Epithelial cell of esophagus (primary cell): ENCODE results near the gene HIF1A.

Experiments used
- DNase-seq: peaks from one replicate; pipeline ENCODE4 v3.0.0; 2010; ENCODE audit warnings: low read depth
- H3K4me3 ChIP-seq: 2 replicates; pipeline ENCODE4 v1.5.1; 2011; ENCODE audit warnings: mild to moderate bottlenecking, low read length, control low read depth
- TF ChIP-seq, protein P1 (sequence below): IDR thresholded peaks from 2 replicates; pipeline ENCODE4 v1.5.1; 2011; ENCODE audit warnings: low read depth, mild to moderate bottlenecking, low read length, control low read depth, inconsistent platforms; ENCODE audit not compliant: insufficient read depth; ENCODE audit errors: missing control alignments

The HIF1A gene

DNA sequence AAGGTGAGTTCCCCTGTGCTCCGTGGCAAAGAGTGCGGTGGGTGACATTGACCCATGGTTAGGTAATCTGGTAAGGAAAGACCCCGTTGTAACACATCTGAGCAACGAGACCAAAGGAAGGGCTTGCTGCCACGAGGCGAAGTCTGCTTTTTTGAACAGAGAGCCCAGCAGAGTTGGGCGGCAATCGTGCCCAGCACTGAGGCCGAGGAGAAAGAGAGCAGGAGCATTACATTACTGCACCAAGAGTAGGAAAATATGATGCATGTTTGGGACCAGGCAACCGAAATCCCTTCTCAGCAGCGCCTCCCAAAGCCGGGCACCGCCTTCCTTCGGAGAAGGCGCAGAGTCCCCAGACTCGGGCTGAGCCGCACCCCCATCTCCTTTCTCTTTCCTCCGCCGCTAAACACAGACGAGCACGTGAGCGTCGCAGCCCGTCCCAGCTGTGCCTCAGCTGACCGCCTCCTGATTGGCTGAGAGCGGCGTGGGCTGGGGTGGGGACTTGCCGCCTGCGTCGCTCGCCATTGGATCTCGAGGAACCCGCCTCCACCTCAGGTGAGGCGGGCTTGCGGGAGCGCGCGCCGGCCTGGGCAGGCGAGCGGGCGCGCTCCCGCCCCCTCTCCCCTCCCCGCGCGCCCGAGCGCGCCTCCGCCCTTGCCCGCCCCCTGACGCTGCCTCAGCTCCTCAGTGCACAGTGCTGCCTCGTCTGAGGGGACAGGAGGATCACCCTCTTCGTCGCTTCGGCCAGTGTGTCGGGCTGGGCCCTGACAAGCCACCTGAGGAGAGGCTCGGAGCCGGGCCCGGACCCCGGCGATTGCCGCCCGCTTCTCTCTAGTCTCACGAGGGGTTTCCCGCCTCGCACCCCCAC, at the start of gene HIF1A:
Gene HIF1A, plus strand, starts transcription at position 684 of the 865 bp plus-strand sequence. CDS start 292 bp downstream, outside the sequence.
- peak; percentile 100 for DNase-seq
- peak within 1 kb of the TSS; percentile 88 for H3K4me3 ChIP-seq
- TF ChIP-seq, protein P1, sequence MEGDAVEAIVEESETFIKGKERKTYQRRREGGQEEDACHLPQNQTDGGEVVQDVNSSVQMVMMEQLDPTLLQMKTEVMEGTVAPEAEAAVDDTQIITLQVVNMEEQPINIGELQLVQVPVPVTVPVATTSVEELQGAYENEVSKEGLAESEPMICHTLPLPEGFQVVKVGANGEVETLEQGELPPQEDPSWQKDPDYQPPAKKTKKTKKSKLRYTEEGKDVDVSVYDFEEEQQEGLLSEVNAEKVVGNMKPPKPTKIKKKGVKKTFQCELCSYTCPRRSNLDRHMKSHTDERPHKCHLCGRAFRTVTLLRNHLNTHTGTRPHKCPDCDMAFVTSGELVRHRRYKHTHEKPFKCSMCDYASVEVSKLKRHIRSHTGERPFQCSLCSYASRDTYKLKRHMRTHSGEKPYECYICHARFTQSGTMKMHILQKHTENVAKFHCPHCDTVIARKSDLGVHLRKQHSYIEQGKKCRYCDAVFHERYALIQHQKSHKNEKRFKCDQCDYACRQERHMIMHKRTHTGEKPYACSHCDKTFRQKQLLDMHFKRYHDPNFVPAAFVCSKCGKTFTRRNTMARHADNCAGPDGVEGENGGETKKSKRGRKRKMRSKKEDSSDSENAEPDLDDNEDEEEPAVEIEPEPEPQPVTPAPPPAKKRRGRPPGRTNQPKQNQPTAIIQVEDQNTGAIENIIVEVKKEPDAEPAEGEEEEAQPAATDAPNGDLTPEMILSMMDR = peak; percentile 27

DNA sequence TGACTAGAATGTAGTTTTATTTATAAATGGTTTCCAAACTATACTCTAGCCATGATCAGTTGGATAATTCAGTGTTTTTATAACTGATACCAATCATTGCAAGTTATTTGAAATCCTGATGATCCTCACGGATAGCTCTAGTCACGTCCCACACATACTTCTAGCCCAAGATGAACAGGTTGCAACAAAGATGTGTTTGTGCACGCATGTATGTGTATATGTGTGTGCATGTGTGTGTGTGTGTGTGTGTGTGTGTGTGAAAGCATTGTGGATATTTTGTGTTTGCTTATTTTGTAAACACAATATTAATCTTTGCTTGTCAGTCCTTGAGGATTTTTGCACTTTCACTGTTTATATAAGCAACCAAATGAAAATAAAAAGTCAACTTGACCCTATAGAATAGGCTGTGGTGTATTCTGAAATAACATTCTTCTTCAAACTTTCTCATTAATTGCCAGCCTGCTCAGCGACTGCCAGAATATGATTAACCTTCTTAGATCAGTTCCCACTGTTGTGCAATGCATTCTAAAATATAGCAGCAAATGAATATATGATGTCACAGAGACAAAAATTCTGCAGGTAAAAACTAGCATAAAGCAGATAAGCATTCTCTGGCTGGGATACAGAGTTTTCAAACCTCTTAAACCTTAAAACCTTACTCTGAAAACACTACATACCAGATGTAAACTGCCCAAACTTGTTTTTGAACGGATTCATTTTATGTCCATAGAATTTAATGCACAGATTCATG, 48.8 kb upstream of the HIF1A start:
- DNase-seq = peak; percentile 92
- TF ChIP-seq, protein P1 = no peak

DNA sequence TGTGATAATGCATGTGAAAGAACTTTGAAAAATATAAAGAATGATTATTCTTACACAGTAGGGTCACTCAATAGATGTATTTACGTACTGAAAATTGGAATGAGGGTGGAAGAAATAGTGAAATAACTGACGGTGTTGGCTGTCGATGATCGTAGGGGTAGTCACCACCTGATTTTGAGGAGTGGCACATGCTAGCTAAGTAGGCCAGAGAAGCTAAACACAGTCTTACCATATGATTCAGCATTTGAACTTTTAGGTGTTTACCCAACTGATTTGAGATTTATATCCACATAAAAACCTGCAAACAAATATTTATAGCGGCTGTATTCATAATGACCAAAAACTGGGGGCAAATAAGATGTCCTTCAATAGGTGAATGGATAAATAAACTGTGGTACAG, 47.6 kb upstream of the HIF1A start:
- peak; percentile 86 for DNase-seq
- no peak overlapping the region for H3K4me3 ChIP-seq
- TF ChIP-seq, protein P1 = no peak

More for the DNA sequence above, 48.8 kb upstream of the HIF1A start:
- no peak overlapping the region for H3K4me3 ChIP-seq

DNA sequence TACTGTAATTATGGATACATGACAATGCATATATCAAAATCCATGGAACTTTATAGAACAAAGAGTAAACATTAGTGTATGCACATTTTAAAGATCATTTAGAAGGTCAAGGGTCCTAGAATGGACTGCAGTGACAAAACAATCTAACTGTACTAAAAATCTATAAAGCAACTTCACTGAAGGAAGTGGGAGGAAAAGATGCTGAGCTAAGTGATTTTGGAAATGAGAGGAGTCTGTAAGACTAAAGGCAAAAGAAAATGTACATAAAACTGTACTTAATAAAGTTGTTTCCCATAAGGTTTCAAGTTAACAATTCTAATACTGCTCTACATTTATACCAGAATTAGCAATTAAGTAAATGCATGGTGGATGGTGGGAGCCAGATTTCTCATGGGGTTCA, 46.9 kb upstream of the HIF1A start:
- DNase-seq = no peak
- TF ChIP-seq, protein P1 = no peak
- H3K4me3 ChIP-seq = no peak overlapping the region

DNA sequence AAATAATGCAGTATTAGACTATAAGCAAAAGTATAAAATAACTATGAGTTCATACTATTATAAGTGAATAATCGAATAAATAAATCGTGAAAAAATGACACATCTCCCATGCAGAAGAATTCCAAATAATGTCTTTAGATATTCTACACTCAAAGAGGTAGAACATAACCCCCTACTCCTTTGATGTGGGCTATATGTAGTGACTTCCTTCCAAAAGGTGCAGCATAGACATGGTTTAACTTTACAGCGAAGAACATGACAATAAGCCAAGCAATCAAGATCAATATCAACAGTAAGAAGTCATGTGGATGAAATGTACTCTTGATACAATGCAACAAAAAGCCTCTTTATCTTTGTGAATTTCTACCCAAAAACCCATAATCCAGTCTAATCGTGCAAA, 46.0 kb upstream of the HIF1A start:
- TF ChIP-seq, protein P1 = no peak
- no peak overlapping the region for H3K4me3 ChIP-seq
- DNase-seq = no peak

DNA sequence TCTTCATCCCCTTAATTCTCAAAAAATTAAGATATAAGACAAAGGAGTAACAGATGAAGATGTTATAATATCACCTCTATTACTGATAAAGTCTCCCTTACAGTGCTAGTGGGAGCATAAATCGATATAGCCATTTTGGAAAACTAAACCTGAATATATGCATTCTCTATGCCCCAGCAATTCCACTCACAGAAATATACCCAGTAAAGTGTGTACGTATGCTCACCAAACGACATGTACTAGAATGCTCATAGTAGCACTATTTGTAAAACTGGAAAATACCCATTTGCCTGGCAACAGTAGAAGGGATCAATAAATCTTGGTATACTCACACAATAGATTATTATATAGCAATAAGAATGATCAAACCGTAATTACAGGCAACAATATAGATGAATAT, 44.0 kb upstream of the HIF1A start:
- no peak overlapping the region for H3K4me3 ChIP-seq
- TF ChIP-seq, protein P1 = no peak
- no peak for DNase-seq
